ENCODE results near the gene SUCLG1.
"Not testable (repeated sequence)": the region's sequence is repeated elsewhere in the genome, so short reads cannot be mapped to it uniquely, and the experiment has no call there.

DNA sequence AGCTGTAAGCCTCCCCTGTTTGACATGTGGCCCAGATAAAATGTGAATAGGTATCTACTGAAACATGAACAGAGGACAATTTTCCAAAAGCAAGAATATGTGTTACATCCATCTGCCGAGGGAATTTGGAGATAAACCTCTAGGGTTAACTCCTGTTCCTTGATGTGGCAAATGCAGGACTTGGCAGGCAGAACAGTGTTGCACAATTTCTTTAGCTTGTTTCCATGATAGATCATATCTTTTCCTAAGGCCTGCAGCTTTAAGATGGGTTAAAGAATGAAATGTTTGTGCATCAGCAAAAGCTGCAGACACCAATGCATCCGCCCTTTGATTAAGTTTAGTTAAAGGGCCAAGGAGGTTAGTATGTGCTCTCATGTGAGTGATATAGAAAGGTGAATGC is 13.3 kb upstream of the SUCLG1 start:
- TF ChIP-seq POLR2AphosphoS5 (IDR thresholded peaks at IDR 0.05; ENCODE audit: low read depth); GABPA (IDR thresholded peaks at IDR 0.05; ENCODE audit: low read depth); SPI1 (IDR thresholded peaks at IDR 0.05; ENCODE audit: borderline replicate concordance, low read depth): not testable (repeated sequence)
- TF ChIP-seq, protein P1, sequence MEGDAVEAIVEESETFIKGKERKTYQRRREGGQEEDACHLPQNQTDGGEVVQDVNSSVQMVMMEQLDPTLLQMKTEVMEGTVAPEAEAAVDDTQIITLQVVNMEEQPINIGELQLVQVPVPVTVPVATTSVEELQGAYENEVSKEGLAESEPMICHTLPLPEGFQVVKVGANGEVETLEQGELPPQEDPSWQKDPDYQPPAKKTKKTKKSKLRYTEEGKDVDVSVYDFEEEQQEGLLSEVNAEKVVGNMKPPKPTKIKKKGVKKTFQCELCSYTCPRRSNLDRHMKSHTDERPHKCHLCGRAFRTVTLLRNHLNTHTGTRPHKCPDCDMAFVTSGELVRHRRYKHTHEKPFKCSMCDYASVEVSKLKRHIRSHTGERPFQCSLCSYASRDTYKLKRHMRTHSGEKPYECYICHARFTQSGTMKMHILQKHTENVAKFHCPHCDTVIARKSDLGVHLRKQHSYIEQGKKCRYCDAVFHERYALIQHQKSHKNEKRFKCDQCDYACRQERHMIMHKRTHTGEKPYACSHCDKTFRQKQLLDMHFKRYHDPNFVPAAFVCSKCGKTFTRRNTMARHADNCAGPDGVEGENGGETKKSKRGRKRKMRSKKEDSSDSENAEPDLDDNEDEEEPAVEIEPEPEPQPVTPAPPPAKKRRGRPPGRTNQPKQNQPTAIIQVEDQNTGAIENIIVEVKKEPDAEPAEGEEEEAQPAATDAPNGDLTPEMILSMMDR (IDR thresholded peaks at IDR 0.05; ENCODE audit: insufficient read depth, low read length) = not testable (repeated sequence)

Measured in HL-60 (cell line).